Spinal cord (tissue), 10 donors: Measurements from ENCODE around the gene CARHSP1. TPM values are rescaled to one million over a fixed set of nuclear protein-coding genes. Genes with fewer than 3 reads are reported as not detected.
"Not testable (repeated sequence)": the region's sequence is repeated elsewhere in the genome, so short reads cannot be mapped to it uniquely, and the experiment has no call there.

Experiments
- DNase-seq, 6 donors: peaks; one replicate each; pipeline versions ENCODE4 v3.0.0 to v3.0.0-alpha.2; 2013 to 2015; ENCODE audit warnings: low spot score in 6 of 6, low read depth in 4 of 6
- H3K27ac ChIP-seq: one replicate; pipeline ENCODE4 v1.5.1; 2013; ENCODE audit warnings: low read depth, low read length, control low read depth
- H3K27me3 ChIP-seq: one replicate; pipeline ENCODE4 v1.6.1; 2013; ENCODE audit warnings: low read length; ENCODE audit not compliant: control insufficient read depth, insufficient read depth
- H3K36me3 ChIP-seq: one replicate; pipeline ENCODE4 v1.6.1; 2013; ENCODE audit warnings: low read length; ENCODE audit not compliant: control insufficient read depth, insufficient read depth
- H3K4me1 ChIP-seq: one replicate; pipeline ENCODE4 v1.6.1; 2013; ENCODE audit warnings: low read length; ENCODE audit not compliant: control insufficient read depth, insufficient read depth
- H3K4me3 ChIP-seq: one replicate; pipeline ENCODE4 v1.5.1; 2013; ENCODE audit warnings: low read depth, low read length, control low read depth
- H3K9me3 ChIP-seq: one replicate; pipeline ENCODE4 v1.6.1; 2013; ENCODE audit warnings: low read length; ENCODE audit not compliant: control insufficient read depth, insufficient read depth
- WGBS: methylation state at CpG from one replicate; pipeline ENCODE4 v1.1.5; 2013; ENCODE audit warnings: missing lambda C conversion rate; ENCODE audit not compliant: insufficient coverage; 5-methylcytosine and 5-hydroxymethylcytosine counted together
- polyA plus RNA-seq, 2 donors: library from polyadenylated mRNA; unstranded; fragments of 120-200 nt; gene quantifications; one replicate each; pipeline ENCODE4 v1.2.1, GENCODE V29; 2013; ENCODE audit not compliant: insufficient read length in 2 of 2
- total RNA-seq, 2 donors: library from RNA; depleted of rRNA in 1 of 2; stranded (reverse); fragments of 120-200 nt in 1 of 2; fragments of >200 nt in 1 of 2; gene quantifications; one replicate each; pipeline versions ENCODE4 v1.2.3 to v1.2.4, GENCODE V29; 2013 to 2014
- donor health status: healthy.

Gene CARHSP1
- total and polyA plus RNA-seq, 4 donors: 42.0 to 95.8 (median 75.1) TPM

GRCh38 chr16:8837594-8837993 lies 31.2 kb downstream of the CARHSP1 start:
- H3K9me3 ChIP-seq, H3K4me1 ChIP-seq, H3K4me3 ChIP-seq, H3K27ac ChIP-seq, H3K27me3 ChIP-seq, DNase-seq, H3K36me3 ChIP-seq: not testable (repeated sequence)
- 84% methylated on average over 12 of the region's 15 CpGs for WGBS

GRCh38 chr16:8836797-8837196 lies 32.0 kb downstream of the CARHSP1 start:
- not testable (repeated sequence) for H3K36me3 ChIP-seq, DNase-seq, H3K27ac ChIP-seq, H3K4me3 ChIP-seq, H3K4me1 ChIP-seq, H3K9me3 ChIP-seq, H3K27me3 ChIP-seq
- 90% methylated on average over 2 of the region's 7 CpGs for WGBS

- H3K27me3 ChIP-seq: no peaks in the 10 kb centered on the region
- H3K9me3 ChIP-seq: no peaks in the 10 kb centered on the region
- no peak overlapping the region for H3K4me3 ChIP-seq
- H3K4me1 ChIP-seq: peaks cover 11% of the 10 kb centered on the region
- WGBS: 76% methylated on average over 15 of the region's 16 CpGs
- no peak for DNase-seq
- no peak overlapping the region for H3K27ac ChIP-seq
- peaks cover 13% of the 10 kb centered on the region for H3K36me3 ChIP-seq
Measured at GRCh38 chr16:8832717-8833105, 36.1 kb downstream of the CARHSP1 start.

GRCh38 chr16:8831871-8832716 lies 36.7 kb downstream of the CARHSP1 start:
- Histone ChIP-seq H3K9me3 (no peaks in the 10 kb centered on the region), H3K27me3 (no peaks in the 10 kb centered on the region), H3K27ac (no peak overlapping the region), H3K4me1 (peaks cover 11% of the 10 kb centered on the region), H3K36me3 (peaks cover 13% of the 10 kb centered on the region), H3K4me3 (no peak overlapping the region)
- 43% methylated on average over 17 of the region's 18 CpGs for WGBS
- peak in 2 of 6 donors; percentile 53 to 74 for DNase-seq

GRCh38 chr16:8831450-8831849 lies 37.4 kb downstream of the CARHSP1 start:
- DNase-seq: no peak
- H3K9me3 ChIP-seq: no peaks in the 10 kb centered on the region
- H3K27ac ChIP-seq: no peak overlapping the region
- no peak overlapping the region for H3K4me3 ChIP-seq
- WGBS: 76% methylated on average over 6 of the region's 9 CpGs
- peaks cover 11% of the 10 kb centered on the region for H3K4me1 ChIP-seq
- H3K27me3 ChIP-seq: no peaks in the 10 kb centered on the region
- H3K36me3 ChIP-seq: peaks cover 13% of the 10 kb centered on the region

- H3K27ac ChIP-seq: no peak overlapping the region
- H3K36me3 ChIP-seq: peaks cover 13% of the 10 kb centered on the region
- no peak for DNase-seq
- H3K4me3 ChIP-seq: no peak overlapping the region
- 97% methylated on average over 6 of the region's 8 CpGs for WGBS
- H3K4me1 ChIP-seq: peaks cover 11% of the 10 kb centered on the region
- H3K27me3 ChIP-seq: no peaks in the 10 kb centered on the region
- H3K9me3 ChIP-seq: no peaks in the 10 kb centered on the region
Measured at GRCh38 chr16:8828541-8829165, 40.2 kb downstream of the CARHSP1 start.

GRCh38 chr16:8826278-8826879 lies 42.4 kb downstream of the CARHSP1 start:
- no peak overlapping the region for H3K4me3 ChIP-seq
- H3K4me1 ChIP-seq: no peaks in the 10 kb centered on the region
- H3K36me3 ChIP-seq: peaks cover 8% of the 10 kb centered on the region
- H3K9me3 ChIP-seq: no peaks in the 10 kb centered on the region
- WGBS: 86% methylated on average over 1 of the region's 3 CpGs
- no peaks in the 10 kb centered on the region for H3K27me3 ChIP-seq
- DNase-seq: no peak
- H3K27ac ChIP-seq: no peak overlapping the region

DNA sequence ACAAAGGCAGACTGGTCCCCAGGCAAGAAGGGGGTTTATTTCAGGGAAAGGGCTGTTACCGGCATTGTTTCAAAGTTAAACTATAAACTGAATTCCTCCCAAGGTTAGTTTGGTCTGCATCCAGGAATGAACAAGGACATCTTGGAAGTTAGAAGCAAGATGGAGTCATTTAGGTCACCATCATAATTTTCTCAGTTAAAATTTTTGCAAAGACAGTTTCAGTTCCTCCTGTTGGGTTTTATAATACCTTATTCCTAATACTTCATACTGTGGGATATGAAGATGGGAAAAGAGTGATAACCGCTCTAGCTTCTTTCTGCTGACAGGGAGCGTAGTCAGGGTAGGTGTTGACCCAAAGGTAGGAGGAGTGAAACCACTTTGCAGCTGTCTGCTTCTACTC lies 46.4 kb downstream of the CARHSP1 start:
- Histone ChIP-seq H3K4me3 (no peak overlapping the region), H3K9me3 (no peaks in the 10 kb centered on the region), H3K4me1 (no peaks in the 10 kb centered on the region), H3K27me3 (no peaks in the 10 kb centered on the region), H3K27ac (no peak overlapping the region), H3K36me3 (peaks cover 6% of the 10 kb centered on the region)
- WGBS: no CpG with 5 or more reads among the region's 3 CpGs
- DNase-seq: no peak

- no CpG with 5 or more reads among the region's 6 CpGs for WGBS
- Histone ChIP-seq H3K36me3 (peaks cover 13% of the 10 kb centered on the region), H3K27ac (no peak overlapping the region), H3K9me3 (no peaks in the 10 kb centered on the region), H3K4me3 (no peak overlapping the region), H3K27me3 (no peaks in the 10 kb centered on the region), H3K4me1 (no peaks in the 10 kb centered on the region)
- DNase-seq: no peak
Measured at GRCh38 chr16:8819411-8820034, 49.3 kb downstream of the CARHSP1 start.
